Fibroblast of skin of left quadriceps (primary cell): ENCODE results near the gene ELAC2.

Source experiments
- DNase-seq, 2 experiments: peaks; one replicate each; pipeline ENCODE4 v3.0.0-alpha.2; 2013; ENCODE audit warnings: low read depth in 2 of 2

Gene ELAC2, protein sequence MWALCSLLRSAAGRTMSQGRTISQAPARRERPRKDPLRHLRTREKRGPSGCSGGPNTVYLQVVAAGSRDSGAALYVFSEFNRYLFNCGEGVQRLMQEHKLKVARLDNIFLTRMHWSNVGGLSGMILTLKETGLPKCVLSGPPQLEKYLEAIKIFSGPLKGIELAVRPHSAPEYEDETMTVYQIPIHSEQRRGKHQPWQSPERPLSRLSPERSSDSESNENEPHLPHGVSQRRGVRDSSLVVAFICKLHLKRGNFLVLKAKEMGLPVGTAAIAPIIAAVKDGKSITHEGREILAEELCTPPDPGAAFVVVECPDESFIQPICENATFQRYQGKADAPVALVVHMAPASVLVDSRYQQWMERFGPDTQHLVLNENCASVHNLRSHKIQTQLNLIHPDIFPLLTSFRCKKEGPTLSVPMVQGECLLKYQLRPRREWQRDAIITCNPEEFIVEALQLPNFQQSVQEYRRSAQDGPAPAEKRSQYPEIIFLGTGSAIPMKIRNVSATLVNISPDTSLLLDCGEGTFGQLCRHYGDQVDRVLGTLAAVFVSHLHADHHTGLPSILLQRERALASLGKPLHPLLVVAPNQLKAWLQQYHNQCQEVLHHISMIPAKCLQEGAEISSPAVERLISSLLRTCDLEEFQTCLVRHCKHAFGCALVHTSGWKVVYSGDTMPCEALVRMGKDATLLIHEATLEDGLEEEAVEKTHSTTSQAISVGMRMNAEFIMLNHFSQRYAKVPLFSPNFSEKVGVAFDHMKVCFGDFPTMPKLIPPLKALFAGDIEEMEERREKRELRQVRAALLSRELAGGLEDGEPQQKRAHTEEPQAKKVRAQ

DNA sequence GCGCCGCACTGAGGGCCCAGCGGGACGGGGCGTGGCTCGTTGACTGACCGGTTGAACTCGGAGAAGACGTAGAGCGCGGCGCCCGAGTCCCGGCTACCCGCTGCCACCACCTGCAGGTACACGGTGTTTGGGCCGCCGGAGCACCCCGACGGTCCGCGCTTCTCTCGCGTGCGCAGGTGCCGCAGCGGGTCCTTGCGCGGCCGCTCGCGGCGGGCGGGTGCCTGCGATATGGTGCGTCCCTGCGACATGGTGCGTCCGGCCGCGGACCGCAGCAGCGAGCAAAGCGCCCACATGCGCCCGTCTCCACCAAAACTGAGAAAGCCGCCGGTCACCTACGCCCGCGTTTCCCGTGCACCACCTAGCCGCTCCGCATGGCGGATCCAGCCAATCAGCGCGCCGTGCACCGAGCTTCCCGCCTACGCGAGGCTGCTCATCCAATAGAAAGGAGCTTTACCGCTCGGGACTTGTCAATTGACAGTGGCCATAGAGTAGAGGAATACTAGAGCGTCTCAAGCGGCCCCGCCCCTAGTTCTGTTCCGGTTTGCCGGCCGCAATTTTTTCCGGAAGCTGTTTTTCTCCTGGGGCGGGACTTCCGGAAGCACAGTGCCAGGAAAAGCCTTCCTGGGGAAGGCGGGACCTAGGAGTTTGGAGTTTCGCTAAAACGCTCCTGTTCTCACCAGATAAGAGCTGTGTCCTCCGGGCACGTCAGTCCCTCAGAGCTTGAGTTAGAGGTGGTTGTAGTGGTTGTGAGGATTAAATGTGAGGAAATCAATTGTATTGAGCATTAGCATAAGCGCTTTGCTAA, at the start of gene ELAC2:
Gene ELAC2, minus strand, starts transcription at position 373 of the 805 bp plus-strand sequence. Its CDS starts 80 bp downstream, at position 293.
- DNase-seq = peak; percentile 98

DNA sequence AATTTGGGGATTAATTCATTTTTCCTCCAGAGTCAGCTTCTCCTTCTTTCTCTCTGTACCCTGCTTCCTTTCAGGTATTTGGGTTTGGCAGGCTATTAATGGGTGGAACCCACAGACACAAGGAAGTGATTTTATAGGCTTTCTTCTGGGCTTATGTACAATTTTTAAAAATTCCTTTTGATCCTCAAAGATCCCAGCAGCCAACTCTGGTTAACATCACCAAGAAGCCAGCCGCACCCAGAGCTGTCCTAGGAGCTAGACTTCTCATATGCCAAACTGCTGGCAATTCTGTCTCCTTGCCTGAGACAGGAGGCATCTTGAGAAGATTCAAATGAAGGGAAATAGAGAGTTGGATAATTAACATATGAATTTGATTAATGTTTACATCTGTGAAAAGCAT, 47.2 kb upstream of the ELAC2 start:
- DNase-seq = no peak

DNA sequence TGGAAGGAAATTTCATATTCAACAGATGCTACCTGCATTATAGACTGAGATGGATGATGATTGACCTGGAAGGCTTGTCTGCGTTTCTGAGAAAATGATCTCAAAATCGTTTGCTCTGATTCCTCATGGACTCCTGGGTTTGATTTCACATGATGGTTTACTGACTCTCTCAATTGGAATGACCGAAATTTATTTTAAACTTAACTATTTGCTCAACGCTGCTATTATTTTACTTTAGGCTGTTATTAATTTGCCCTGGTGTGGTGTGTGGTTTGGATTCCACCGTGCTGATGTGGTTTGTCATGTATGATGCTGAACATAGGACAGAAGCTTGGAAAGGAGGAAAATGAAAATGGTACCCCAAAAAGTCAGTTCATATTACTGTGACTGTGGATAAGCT, 37.3 kb upstream of the ELAC2 start:
- peak; percentile 53 to 59 for DNase-seq

DNA sequence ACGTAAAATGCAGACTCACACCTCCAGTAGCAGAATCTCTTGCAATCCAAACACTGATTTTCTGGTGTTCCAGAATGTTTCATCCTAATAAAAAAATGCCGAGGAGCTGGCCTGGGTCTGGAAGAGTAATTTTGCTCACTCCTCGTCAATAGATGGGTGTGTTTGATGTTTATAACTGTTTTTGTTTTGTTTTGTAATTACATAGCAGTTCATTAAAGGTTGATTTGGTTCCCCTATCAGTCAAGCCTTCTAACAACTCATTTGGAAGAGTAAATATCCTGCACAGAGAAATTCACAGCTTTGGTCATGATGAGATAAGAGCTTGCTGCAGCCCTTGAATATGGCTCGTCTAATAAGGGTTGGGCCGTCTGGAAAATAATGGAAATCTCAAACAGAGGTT, 36.8 kb upstream of the ELAC2 start:
- DNase-seq = no peak

DNA sequence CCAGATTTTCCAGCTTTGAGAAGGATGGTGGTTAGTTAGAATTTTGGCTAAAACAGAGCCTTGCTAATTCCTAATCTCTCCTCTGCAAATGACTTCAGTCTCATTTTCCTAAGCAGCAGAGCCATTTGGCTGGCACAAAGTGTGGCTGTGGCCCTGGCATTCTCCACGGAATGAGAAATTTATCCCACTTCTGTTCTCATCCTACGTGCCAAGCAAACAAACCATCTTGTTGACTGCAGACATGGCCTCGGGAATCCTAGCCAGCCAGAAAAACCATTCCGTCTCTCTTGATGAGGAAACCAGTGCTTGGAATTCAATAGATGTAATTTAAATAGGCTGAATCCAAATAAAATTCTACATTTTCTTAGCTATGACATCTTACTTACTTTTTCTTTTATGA, 34.1 kb upstream of the ELAC2 start:
- DNase-seq = no peak

DNA sequence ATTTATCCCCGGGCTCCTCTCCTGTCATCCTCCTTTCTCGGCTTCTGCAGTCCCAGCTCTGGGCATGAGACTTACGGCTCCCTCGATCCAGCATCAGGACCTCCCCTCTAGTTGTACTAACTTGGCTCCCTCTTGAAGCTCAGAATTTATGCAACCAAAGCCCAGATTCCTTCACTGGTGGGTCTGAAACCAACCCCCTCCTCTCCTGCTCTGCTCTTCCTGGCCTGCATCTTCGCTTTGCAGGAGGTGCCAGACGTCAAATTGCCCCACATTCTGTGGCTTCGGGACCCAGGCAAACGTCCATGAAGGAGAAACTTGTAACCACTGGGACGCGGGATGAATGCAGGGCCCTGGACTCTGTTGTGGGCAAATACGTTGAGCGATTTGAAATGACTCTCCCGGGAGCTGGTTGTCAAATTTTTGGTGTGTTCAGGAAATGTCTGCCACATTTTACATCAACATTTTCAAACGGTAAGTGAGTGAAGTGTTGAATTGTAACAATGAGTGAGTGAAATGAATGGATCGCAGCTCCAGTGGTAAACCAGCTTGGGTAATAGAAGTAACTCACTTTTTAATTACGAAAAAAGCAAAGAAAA, 29.3 kb upstream of the ELAC2 start:
- DNase-seq = peak; percentile 56

DNA sequence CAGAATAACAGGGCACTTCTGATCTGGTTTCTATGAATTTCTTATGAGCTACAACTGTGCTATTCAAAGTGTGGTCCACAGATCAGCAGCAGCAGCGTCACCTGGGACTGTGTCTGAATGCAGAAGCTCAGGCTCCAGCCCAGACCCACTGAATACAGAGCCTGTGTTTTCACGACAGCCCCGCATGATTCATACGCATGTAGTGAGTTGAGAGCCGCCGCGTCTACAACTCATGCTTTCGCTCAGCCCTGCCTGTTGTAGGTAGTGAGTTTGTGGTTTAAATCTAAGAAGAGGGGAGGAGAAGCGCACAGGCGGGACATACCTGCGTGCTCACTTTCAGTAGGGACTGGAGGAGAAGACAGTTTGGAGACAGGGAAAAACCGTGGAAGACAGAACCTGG, 28.5 kb upstream of the ELAC2 start:
- no peak for DNase-seq

DNA sequence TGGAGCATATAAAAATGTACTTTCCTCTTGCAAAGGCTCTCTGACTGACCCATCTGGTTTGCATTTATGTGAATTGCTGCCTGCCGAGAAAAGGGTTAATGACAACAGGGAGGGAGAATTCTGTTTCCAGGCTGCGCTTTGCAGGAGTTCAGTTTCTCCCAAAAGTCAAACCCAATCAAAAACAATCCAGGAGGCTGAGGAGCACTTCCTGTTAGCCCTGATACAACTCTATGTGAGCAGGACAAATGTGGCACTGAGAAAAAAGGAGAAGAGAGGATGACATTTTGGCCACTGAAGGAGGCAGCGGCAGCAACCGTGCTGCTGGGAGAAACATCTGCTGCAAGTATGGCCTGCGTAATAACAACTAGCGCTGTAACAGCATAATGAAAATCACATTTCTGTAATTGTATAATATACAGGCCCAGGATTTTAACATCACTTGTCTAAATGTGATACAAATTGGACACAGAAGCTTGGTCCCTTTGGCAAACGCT, 26.8 kb upstream of the ELAC2 start:
- peak; percentile 71 to 73 for DNase-seq

DNA sequence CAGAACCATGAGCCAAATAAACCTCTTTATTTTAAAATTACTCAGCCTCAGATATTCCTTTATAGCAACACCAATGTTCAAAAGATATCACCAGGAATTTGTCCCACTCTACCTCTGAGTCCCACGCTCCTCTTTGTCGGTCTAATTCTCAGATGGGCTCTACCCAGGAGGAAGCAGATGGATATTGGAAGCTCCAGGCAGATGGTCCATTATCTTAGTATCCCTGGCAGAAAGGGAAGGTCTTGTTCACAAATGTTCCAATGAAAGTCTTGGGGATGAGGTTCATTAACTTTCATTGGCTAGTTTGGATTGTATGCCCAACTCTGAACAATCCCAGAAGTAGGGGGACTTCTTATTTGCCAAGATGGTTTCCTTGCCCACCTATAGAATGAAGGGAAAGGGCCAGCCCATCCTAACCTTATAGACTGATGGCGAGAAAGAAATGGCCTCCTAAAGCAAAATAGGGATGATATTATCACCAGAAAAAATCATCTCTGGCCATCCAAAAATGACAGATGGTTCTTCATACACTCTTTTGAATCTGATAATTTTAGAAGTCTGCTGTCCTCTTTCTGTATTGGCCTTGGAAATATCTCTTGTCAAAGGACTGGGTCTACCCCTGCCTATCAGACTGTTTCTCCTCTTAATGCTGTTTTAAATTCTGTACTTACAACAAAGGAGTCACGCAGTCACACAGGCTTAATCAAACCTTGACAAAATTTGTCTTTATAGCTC, 21.3 kb upstream of the ELAC2 start:
- DNase-seq = no peak

DNA sequence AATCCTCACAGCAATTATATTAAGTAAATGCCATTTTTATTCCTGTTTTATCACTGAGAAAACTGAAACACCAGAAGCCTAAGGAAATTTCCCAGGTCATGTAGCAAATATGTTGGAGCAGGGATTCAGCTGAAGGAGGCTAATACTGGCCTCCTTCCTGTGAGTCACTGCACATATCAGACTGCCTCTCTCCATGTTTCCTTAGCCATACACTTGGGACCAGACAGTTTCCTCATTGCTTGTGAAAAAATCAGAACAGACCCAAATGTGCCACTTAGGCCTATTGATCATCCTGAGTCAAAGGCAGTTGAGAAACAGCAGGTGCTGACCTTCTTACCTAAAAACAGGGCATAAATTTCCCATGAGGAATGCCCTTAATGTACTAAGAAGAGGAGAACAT, 18.9 kb upstream of the ELAC2 start:
- DNase-seq = no peak

DNA sequence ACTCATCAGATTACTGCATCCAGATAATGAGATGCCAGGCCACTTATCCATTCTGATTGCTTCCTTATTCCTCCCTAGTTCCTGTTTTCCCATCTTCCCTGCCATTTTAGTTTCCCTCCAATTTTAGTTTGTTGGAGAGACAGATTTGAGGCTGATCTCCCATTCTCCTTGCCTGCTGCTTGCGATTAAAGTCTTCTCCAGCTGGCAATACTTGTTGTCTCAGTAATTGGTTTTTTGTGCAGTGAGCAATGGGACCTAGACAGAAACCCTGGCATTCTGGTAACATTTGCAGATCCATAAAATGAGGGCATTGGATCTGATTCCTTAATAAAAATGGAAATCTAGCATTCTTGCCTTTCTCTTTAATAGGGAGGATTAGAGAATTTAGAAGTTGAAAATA, 17.6 kb upstream of the ELAC2 start:
- DNase-seq = no peak

DNA sequence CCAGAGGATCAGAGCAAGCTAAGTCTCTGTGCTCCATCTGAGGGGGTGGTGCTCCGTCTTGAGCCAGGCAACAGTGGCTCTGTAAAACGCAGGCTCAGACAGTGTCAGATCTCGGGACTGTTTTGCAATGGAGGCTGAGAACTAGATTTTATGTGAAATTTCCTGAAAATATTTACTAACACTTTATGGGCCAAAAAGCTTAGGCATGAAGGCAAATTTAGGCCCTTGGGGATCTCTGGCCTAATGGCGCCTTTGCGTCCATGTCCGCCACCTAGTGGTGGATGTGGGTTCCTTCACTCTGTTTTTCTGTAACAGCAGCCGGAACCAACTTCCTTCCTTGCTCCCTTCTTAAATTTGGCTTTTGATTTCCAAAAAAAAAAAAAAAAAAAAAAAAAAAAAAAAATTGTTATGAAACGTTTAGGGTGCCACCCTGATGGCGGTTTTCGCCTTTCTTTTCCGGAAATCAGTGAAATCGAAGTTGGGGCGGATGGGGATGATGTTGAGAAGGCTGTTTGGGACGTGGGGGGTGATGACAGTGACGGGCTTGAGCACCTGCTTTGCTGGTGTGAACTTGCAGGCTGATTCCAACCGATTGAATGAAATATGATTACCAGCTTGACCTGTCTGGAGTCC, 14.0 kb upstream of the ELAC2 start:
- no peak for DNase-seq

DNA sequence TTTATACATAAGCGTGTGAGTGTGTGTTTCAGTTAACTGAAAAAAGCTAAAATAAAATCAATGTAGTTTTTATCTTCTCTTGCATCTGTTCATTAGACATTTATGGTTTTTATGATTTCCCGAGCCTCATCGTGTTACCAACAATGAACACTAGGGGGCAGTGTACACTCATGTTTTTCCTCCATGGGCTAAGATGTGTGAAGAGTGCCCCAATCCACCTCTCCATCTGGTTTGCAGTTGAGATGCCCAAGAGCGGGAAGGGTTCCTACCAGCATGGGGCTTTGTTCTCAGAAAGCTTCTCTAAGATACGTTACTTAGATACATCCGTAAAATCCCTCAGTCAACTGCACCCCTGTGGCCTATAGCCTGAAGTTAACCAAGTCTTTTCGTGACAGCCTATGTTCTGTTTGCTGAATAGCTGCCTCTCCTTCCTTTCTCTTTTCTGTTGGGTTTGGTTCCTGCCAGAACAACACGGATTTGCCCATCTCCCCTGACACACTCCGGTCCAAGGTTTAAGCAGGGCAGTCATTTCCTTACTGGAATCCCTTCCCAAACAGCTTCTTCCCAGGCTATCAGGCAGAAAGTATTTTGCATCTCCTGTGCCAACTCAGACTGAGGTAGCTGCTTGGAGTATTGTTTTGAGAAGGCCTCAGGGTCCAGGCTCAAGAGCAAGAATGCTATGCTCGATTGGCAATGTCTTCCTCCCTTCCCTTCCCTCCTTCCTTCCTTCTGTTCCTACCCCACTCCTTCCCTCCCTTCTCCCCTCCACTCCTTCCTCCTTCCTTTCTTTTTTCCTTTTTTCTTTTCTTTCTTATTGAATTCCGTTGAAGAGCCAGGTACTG, 12.9 kb upstream of the ELAC2 start:
- peak; percentile 73 to 74 for DNase-seq

DNA sequence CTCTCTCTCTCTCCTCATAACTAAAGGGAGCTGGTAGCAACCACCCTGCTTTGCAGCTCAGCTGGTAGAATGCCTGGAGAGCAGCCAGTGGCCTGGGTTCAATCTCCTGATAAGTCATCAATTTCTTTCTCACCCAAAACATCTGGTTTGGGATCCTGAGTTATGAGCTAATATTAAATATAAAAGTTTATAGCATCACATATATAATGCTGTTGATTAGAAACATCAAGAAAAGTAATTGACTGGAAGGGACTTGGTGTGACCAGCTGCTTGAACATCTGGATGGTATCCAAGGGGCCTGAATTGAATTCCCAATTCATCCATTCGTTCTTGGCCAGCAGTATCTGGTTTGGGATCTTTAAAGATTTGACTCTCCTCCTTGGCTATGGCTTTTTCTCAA, 12.2 kb upstream of the ELAC2 start:
- DNase-seq = no peak

DNA sequence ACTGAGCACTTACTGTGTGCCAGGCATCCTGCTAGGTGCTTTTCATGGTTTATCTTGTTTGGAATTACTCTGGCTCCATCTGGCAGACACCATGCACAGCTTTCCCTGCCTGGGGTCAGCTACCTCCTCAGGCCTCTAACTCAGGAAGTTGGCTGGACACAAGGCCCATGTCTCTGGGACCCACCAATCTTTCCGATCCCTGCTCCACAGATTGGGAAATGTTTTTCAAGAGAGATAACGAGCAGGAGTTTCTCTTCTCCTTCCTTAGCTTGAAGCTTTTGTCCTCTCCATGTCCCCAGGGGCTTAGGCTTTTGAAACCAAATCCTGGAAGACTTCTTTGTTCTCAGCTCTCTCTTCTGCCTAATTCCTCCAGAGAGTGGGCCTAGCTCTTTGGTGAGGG, 11.5 kb upstream of the ELAC2 start:
- no peak for DNase-seq

DNA sequence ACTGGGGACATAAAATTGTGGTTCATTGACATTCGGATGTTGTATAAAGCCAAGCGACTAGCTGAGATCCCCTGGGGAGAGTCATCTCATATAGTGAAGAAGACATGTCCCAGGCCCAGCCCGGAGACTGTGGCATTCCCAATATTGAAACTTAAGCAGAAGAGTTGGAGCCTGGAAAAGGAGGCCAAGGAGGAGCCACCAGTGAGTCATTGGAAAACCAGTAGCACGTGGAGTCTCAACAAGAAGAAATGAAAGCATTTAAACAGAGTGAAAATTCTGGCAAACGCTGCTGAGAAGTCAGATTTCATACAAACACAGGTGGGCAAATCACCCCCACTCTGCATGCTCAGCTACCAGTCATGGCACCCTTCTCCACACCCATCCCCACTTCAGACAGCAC, 9.4 kb upstream of the ELAC2 start:
- DNase-seq = no peak

DNA sequence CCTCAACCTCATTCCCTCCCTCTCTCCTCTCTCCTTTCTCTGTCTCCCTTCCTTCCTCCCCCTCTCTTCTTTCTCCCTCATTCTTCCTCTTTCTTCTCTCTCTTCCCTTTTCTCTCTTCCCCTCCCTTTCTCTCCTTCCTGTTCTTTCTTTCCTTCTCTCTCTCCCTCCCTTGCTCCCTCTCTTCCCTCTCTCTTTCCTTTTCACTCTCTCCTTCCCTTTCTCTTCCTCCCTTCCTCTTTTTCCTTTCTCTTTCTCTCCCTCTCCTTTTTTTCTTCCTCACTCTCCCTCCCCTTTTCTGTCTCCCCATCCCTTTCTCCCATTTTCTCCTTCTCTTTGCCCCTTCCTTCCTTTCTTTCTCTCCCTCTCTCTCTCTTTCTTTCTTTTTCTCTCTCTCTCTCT, 7.9 kb upstream of the ELAC2 start:
- DNase-seq = no peak

DNA sequence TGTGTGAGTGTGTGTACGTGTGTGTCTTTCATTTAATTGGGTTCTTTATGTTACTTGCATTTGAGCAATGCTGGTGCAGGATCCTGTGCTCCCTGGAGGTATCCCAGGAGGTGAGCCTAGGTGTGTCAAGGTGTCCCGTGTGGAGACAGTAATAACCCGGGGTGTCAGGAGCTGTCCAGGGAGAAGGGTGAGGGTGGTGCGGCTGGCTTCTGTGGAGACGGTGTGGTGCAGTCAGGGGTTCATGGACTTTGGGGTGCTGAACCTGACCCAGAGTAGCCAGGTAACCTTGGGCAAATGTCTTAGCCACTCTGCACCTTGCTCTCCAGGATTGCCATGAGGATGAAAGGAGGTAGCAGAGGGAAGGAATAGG, 7.4 kb upstream of the ELAC2 start:
- DNase-seq = no peak

DNA sequence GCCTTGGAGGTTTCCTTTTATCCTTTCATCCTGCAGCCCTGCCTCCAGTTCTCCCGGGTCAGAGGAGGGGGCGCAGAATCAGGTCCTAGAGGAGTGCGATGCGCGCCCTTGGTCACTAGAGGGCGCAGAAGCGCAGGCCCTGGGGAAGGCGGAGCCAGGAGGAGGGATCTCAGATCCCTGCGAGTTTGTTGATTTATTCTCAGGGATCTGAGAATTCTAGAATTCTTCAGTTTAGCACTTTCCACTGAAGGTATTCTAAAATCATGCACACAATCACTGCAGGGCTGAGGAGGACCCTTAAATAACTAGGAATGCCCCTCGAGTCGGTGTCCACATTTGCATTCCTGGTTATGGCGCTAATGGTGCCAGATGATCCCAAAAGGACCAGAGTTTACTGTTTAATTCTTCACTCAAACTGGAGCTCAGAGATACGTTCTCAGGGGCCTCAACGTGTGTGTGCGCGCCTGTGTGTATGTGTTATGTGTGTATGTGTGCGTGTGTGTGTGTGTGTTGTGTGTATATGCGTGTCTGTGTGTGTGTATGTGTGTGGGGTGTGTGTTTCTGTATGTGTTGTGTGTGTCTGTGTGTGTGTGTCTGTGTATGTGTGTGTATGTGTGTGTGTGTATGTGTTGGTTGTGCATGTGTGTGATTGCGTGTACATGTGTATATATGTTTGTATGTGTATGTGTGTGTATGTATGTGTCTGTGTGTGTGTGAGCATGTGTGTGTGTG, 6.9 kb upstream of the ELAC2 start:
- no peak for DNase-seq
